ENCODE measurements around the gene CACNG4.
A peak's percentile ranks its signal among the peaks of the same experiment; 100 is the strongest.
"Not testable (repeated sequence)": the region's sequence is repeated elsewhere in the genome, so short reads cannot be mapped to it uniquely, and the experiment has no call there.

Gene CACNG4

DNA sequence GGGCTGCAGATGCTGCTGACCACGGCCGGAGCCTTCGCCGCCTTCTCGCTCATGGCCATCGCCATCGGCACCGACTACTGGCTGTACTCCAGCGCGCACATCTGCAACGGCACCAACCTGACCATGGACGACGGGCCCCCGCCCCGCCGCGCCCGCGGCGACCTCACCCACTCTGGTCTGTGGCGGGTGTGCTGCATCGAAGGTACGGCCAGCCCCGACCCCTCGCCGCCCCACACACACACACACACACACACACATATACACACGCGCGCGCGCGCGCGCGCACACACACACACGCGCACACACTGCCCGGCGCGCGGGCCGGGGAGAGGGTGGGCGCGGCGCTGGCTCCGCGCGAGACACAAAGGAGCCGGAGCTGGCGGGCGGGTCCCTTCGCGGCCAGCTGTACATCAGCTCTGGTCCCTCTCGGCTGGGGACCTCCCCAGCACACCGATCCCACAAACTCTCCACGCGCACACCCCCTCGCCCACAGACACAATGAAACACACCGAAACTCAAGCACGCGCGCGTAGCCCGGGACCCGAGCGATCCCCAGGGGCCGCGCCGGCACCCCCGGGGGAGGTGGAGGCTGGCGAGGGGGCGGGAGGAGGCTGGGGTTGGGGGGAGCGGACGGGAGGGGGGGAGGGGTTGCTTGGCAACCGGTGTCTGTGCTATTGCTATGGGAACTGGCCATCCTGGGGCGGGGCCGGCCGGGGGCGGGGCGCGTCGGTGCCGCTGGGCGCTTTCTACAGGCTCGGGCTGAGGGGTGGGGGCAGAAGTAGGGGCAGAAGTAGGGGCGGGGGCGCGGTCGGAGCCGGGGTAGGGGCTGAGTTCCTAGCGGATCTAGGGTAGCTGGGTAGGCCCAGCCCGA is 658 bp downstream of the CACNG4 start:
- peak in 1 of 3 experiments; percentile 39 for DNase-seq (ENCODE audit: low read depth in 3 of 3)

DNA sequence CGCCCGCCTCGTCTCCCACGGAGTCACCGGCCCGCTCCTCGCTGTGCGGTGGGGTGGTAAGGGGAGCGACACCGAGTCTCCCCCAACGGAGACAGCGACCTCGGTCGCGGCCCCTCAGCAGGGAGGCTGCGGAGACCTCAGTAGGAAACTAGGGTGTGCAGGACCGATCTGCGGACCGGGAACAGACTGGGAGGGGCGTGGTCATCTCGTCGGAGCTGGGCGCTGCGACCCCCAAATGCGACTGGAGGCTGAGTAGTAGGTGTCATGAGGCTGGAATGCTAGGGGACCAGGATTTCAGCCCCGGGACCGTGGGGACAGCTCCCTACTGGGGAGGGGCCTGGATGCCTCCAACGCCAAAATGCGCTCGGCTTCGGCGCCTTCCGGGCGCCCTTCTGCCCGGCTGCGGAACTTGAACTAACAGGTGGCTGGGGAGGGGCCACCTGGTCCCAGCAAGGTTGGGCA is 1.3 kb downstream of the CACNG4 start:
- no peak for DNase-seq (ENCODE audit: low read depth in 3 of 3)

DNA sequence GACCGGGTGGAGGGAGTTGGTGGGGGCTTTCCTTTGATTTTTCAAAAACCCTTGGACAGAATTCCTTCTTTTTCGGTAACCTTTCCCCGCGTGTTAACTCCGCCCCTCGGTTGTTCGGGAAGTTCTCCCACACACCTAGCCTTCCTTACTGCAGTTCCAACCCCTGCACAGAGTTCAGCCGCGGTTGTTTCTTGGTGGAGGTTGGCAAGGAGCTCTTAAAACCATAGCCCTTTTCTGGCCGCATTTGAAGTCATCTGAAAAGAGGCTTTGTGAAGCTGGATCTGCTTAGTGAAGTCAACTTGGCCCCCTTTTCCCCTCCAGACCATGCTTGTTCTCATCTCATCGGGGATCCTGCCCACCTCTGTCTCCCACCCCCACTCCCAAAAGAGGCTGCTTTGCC is 1.8 kb downstream of the CACNG4 start:
- DNase-seq (ENCODE audit: low read depth in 3 of 3): no peak

DNA sequence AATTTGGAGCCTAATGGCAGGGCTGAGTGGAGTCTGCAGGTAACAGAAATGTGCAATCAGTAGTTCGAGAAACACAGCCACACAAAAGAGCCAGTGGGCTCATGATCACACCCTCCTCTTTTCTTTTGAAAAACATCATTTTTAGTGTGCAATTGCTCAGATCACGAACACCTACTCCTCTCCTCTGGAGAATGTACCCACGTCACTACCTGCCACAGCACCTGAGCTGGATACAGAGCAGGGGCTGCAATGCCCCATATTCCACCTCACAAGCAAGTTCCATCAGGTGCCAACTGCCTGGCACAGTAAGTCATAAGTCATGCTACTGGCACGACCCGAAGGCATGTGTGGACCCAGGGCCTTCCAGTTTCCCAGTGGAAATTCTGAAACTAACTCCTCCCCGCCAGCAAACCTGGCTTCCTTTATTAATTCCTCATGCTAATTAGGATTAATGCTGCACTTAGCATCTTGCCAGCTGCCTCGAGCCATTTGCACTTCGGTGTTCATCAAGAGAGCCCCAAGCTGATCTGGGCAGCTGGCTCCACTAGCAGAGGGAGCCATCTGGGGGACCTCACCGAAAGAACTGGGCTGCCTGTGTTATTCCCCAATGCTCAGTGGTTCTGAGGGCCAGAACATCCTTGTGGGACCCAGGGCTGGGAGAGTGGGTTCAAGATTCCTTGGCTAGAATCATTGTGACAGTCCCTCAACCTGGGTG is 2.4 kb downstream of the CACNG4 start:
- DNase-seq (ENCODE audit: low read depth in 3 of 3): no peak

- DNase-seq (ENCODE audit: low read depth in 3 of 3): no peak
Measured at GRCh38 chr17:66967837-66968543, 3.5 kb downstream of the CACNG4 start.

- no peak for DNase-seq (ENCODE audit: low read depth in 3 of 3)
Measured at GRCh38 chr17:66968916-66969315, 4.4 kb downstream of the CACNG4 start.

- no peak for DNase-seq (ENCODE audit: low read depth in 3 of 3)
Measured at GRCh38 chr17:66970140-66970539, 5.6 kb downstream of the CACNG4 start.

DNA sequence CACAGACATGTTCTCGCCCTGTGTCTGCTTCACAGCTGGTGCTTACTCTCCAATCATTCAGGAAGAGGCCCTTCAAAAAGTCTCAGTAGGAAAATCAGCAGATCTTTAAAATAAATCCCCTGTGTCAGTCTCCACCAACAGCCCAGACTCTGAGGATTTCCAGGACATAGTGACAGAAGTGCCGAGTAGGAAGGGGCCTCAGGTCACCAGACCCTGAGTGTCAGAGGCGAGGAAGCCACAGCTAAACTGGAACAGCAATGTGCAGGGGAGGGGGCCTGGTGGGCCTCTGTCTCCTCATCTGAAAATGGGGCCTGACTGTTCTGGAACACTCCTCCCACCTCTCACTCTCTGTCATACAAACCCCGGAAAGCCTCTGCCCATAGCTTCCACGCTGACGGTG is 6.3 kb downstream of the CACNG4 start:
- no peak for DNase-seq (ENCODE audit: low read depth in 3 of 3)

DNA sequence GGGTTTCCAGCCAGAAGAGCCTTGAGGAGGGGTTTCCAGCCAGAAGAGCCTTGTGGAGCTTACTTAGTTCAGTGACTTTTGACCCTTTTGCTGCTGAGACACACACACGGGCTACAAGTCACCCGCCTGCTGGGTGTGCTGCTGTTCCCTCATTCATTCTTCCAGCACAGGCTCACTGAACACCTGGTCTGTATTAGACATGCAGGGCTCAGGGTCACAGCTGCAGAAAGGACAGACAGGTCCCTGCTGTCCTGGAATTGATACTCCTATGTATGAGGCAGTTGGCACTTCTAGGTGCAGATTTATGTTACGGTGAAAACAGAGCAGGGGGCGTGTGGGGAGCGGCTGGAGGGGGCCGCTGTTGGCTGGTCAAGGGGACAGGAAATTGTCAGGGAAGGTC is 6.8 kb downstream of the CACNG4 start:
- DNase-seq (ENCODE audit: low read depth in 3 of 3): no peak

- DNase-seq (ENCODE audit: low read depth in 3 of 3): no peak
Measured at GRCh38 chr17:66971730-66972441, 7.4 kb downstream of the CACNG4 start.

DNA sequence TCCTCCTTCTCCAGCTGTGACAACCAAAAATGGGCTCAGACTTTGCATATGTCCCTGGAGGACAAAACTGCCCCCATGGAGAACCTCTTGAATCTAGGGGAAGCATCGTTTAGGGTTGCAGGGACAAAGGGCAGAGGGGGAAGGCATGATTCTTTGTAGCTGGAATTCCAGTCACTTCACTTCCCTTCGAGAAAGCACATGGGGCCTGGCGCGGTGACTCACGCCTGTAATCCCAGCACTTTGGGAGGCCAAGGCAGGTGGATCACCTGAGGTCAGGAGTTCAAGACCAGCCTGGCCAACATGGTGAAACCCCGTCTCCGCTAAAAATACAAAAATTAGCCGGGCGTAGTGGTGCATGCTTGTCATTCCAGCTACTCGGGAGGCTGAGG is 7.9 kb downstream of the CACNG4 start:
- not testable (repeated sequence) for DNase-seq (ENCODE audit: low read depth in 3 of 3)

GRCh38 chr17:66975188-66975587 is 10.7 kb downstream of the CACNG4 start:
- no peak for DNase-seq (ENCODE audit: low read depth in 3 of 3)

GRCh38 chr17:66975614-66976378 is 11.3 kb downstream of the CACNG4 start:
- DNase-seq (ENCODE audit: low read depth in 3 of 3): no peak

GRCh38 chr17:66976379-66976663 is 11.8 kb downstream of the CACNG4 start:
- DNase-seq (ENCODE audit: low read depth in 3 of 3): no peak

- no peak for DNase-seq (ENCODE audit: low read depth in 3 of 3)
Measured at GRCh38 chr17:66976781-66977201, 12.3 kb downstream of the CACNG4 start.

DNA sequence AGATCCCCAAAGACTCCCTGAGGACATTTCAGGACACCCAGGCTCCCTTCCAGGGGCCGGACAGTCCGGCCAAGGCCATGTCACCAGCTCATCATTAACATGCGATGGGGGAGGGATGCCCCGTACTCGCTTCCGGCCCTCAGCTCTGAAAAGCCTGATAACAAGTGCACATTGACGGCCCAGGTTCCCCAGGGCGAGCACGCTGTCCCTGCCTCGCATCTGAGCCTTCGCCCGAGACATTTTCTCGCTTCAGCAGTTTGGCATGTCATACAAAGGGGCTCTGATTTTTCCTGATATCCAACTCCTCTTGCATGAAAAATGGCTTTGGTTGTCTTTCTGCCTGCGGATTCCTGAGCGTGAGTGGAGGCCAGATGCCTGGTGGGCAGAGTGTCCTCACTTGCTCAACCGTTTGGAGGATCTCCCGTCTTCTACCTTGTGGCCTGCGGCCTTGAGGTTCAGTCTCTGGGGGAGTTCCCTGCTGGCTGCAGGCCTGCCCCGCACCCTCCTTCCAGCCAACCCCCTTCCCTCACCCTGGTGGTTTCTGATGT is 14.1 kb downstream of the CACNG4 start:
- no peak for DNase-seq (ENCODE audit: low read depth in 3 of 3)

- no peak for DNase-seq (ENCODE audit: low read depth in 3 of 3)
Measured at GRCh38 chr17:66980896-66981295, 16.4 kb downstream of the CACNG4 start.

DNA sequence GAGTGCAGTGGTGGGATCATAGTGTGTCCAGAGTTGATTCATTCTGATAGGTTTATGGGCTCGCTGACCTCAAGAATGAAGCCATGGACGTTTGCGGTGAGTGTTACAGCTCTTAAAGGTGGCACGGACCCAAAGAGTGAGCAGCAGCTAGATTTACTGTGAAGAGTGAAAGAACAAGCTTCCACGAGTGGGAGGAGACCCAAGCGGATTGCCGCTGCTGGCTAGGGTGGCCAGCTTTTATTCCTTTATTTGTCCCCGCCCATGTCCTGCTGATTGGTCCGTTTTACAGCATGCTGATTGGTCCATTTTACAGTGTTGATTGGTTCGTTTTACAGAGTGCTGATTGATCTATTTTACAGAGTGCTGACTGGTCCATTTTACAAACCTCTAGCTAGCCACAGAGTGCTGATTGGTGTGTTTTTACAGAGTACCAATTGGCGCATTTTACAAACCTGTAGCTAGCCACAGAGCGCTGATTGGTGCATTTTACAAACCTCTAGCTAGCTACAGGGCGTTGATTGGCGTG is 17.5 kb downstream of the CACNG4 start:
- no peak for DNase-seq (ENCODE audit: low read depth in 3 of 3)

DNA sequence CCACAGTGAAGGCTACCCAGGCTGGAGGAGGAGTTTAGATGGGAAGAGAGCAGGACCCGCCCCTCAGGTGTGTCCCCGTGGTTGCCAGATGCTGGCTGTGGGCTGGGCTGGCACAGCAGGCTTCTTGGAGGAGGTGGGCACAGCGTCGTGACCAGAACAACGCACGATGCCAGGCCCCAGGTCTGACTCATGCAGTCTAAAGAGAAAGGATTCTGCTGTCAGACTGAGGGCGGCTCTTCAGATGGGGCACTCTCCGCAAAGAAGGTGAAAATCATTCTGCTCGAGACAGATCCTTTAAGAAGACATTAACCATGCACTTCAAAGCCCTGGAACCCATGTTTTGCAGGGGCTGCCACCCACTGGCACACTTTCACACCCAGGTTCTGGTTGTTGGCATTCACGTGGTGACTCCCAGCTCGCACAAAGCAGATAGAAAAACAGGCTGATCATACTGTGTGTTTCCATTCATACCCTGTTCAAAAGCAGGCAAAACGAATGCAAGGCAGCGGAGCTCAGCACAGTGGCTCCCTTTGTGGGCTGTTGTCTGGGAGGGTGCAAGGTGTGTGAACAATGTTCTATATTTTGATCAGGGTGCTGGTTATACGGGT is 19.0 kb downstream of the CACNG4 start:
- no peak for DNase-seq (ENCODE audit: low read depth in 3 of 3)

DNA sequence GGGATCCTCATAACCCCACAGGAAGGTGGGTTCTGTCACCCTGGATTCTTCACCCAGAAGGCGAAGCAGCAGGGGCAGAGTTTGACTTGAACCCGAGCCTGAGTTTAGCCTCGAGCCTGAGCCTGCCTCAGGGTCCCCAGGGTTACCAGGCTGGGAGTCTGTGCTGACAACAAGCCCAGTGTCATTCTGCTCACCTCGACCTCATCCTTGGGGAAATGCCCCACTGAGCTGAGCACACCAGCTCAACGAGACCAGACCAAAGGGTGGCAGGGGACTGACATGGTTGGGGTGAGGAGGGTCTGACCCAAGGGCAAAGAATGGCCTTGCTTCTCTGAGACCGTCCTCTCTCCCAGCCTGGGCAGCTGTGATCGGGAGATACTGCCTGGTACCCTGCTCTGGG is 20.2 kb downstream of the CACNG4 start:
- no peak for DNase-seq (ENCODE audit: low read depth in 3 of 3)
